Left ventricle myocardium superior (tissue), 1 donor: ENCODE measurements around the gene RING1. TPM values are rescaled to one million over a fixed set of nuclear protein-coding genes. Genes with fewer than 3 reads are reported as not detected.

Experiments used
- microRNA-seq: library from miRNA; unstranded; fragments of <30 nt; microRNA quantifications from one replicate; pipeline ENCODE4 v1.2.0, GENCODE V29; 2020; ENCODE audit warnings: borderline number of aligned reads
- total RNA-seq: library from RNA; stranded (reverse); fragmentation: NEBNext Ultra II Directional; extraction: Animal tissue kit (Norgen Biotek cat#: 25700); gene quantifications from one replicate; pipeline ENCODE4 v1.2.1, GENCODE V29; 2021
- donor health status: DM: no; HTN: yes; CAD: no; lungs with severe emphysema.

The RING1 gene
- total RNA-seq, 1 donor from 2014 or later: 30.1 TPM

Small RNA genes lying within 50 kb of the gene (microRNA-seq; reads per million reads assigned to microRNA genes)
- 2.9 reads per million for gene MIR219A1

Other genes with a start within 250 kb of the RING1 start
- gene BRD2, start 239.9 kb upstream of the RING1 start, total RNA-seq: 73.8 TPM
- 1.8 TPM for gene HLA-DOA, start 198.9 kb upstream of the RING1 start, total RNA-seq
- gene HLA-DPA1, start 134.9 kb upstream of the RING1 start, total RNA-seq: 37.7 TPM
- 41.5 TPM for gene HLA-DPB1, start 132.5 kb upstream of the RING1 start, total RNA-seq
- gene COL11A2, start 16.0 kb upstream of the RING1 start, total RNA-seq: 1.9 TPM
- 41.2 TPM for gene RXRB, start 7.8 kb upstream of the RING1 start, total RNA-seq
- gene SLC39A7, start 7.6 kb upstream of the RING1 start, total RNA-seq: 47.7 TPM
- gene HSD17B8, start 3.8 kb upstream of the RING1 start, total RNA-seq: 24.8 TPM
- 32.7 TPM for gene VPS52, start 63.4 kb downstream of the RING1 start, total RNA-seq
- 931 TPM for gene RPS18, start 63.6 kb downstream of the RING1 start, total RNA-seq
- gene B3GALT4, start 68.6 kb downstream of the RING1 start, total RNA-seq: 6.9 TPM
- gene WDR46, start 80.7 kb downstream of the RING1 start, total RNA-seq: 15.1 TPM
- gene PFDN6, start 81.1 kb downstream of the RING1 start, total RNA-seq: 57.3 TPM
- gene RGL2, start 90.4 kb downstream of the RING1 start, total RNA-seq: 59.4 TPM
- gene TAPBP, start 105.6 kb downstream of the RING1 start, total RNA-seq: 93.0 TPM
- gene ZBTB22, start 109.2 kb downstream of the RING1 start, total RNA-seq: 11.1 TPM
- gene DAXX, start 114.5 kb downstream of the RING1 start, total RNA-seq: 21.2 TPM
- gene KIFC1, start 183.3 kb downstream of the RING1 start, total RNA-seq: 0.74 TPM
- gene PHF1, start 202.5 kb downstream of the RING1 start, total RNA-seq: 51.9 TPM
- gene CUTA, start 209.6 kb downstream of the RING1 start, total RNA-seq: 120 TPM
- gene SYNGAP1, start 211.6 kb downstream of the RING1 start, total RNA-seq: 6.2 TPM
- gene ZBTB9, start 246.1 kb downstream of the RING1 start, total RNA-seq: 5.1 TPM